Naive thymus-derived CD8-positive, alpha-beta T cell (primary cell): ENCODE results near the gene LARP1B. TPM values are rescaled to one million over a fixed set of nuclear protein-coding genes. Genes with fewer than 3 reads are reported as not detected.

Source experiments
- polyA plus RNA-seq, 3 donors: library from polyadenylated mRNA; unstranded; fragments of 300-500 nt; fragmentation: Illumina TruSeq; gene quantifications; one replicate each; pipeline ENCODE4 v1.2.3, GENCODE V29; 2021
- total RNA-seq, 8 experiments: library from RNA in 2 of 8; stranded (reverse) in 2 of 8; gene quantifications; one replicate each; pipeline ENCODE4 v1.2.3 and lab custom pipeline; 2021 to 2026

LARP1B gene
- total and polyA plus RNA-seq, 5 experiments from 2014 or later, result 2.9 to 14.0 (median 4.0) TPM

Other genes starting within 250 kb of the LARP1B start
- 1 to 10 TPM; 2.2 to 2.8 TPM for gene PLK4, start 180.4 kb upstream of the LARP1B start, total RNA-seq
- gene PLK4, start 180.4 kb upstream of the LARP1B start, polyA plus RNA-seq, result 1 to 10 TPM in 2 of 3 donors, under 1 TPM in 1; 0.96 to 2.0 (median 1.1) TPM
- gene MFSD8, start 96.1 kb upstream of the LARP1B start, total RNA-seq, result 10 to 100 TPM; 43.0 to 44.3 TPM
- gene MFSD8, start 96.1 kb upstream of the LARP1B start, polyA plus RNA-seq, result 1 to 10 TPM; 5.8 to 7.8 (median 7.6) TPM
- 10 to 100 TPM; 27.5 to 27.6 TPM for gene ABHD18, start 95.9 kb upstream of the LARP1B start, total RNA-seq
- gene ABHD18, start 95.9 kb upstream of the LARP1B start, polyA plus RNA-seq, result 10 to 100 TPM in 1 of 3 donors, 1 to 10 TPM in 2; 6.8 to 14.6 (median 9.0) TPM
- 10 to 100 TPM; 41.2 to 47.5 TPM for gene PGRMC2, start 226.5 kb downstream of the LARP1B start, total RNA-seq
- 10 to 100 TPM; 17.3 to 20.1 (median 19.0) TPM for gene PGRMC2, start 226.5 kb downstream of the LARP1B start, polyA plus RNA-seq